ENCODE results near the gene HOOK2.
"Not testable (repeated sequence)": the region's sequence is repeated elsewhere in the genome, so short reads cannot be mapped to it uniquely, and the experiment has no call there.

The HOOK2 gene

DNA sequence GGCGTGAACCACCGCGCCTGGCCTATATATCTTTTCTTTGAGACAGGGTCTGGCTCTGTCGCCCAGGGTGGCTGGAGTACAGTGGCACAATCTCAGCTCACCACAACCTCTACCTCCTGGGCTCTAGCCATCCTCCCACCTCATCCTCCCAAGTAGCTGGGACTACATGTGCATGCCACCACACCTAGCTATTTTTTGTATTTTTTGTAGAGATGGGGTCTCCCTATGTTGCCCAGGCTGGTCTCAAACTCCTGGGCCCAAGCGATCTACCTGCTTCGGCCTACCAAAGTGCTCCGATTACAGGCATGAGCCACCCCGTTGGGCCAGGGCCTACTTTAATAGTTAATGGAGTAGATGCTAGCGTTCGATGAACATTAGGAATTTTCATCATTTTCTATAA, 55.1 kb downstream of the HOOK2 start:
- DNase-seq: no peak

DNA sequence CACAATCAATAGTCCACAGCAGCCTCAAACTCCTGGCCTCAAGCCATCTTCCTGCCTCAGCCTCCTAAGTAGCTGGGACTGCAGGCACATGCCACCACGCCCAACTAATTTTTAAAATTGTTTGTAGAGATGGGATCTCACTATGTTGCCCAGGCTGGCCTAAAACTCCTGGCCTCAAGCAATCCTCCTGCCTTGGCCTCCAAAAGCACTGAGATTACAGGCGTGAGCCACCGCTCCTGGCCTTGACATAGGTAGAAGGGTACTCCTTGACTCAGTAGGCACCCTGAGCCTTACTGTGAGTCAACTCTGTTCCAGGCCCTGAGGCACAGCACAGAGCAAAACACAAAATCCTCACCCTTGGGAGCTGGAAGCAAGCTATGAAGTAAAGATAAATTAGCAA, 59.4 kb downstream of the HOOK2 start:
- no peak for DNase-seq

DNA sequence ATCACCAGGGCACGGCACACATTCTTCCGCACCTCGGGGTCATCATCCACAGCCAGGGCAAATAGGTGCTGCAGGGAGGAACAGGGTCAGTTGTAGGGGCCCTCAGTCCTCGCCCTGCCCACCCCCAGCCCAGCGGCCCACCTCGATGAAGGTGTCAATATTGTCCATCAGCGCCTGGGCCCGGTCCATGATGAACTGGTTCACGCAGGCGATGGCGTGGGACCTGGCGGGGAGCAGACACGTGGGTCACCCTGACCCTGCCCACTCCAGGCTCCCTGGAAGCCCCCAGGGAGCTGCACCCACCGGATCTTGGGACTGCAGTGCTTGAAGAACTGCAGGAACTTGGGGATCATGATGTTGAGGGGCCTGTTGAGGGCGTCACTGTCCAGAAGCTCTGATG, 60.2 kb downstream of the HOOK2 start:
- DNase-seq: no peak

DNA sequence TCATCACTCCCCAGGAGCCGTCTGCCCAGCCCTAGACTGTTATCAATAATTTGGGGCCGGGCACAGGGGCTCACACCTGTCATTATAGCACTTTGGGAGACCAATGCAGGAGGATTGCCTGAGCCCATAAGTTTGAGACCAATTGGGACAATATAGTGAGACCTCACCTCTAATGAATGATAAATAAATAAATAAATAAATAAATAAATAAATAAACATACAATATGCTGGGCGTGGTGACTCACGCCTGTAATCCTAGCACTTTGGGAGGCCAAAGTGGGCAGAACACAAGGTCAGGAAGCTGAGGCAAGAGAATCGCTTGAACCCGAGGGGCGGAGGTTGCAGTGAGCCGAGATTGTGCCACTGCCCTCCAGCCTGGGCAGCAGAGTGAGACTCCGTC, 62.0 kb downstream of the HOOK2 start:
- not testable (repeated sequence) for DNase-seq
